Tongue (tissue), 2 donors: ENCODE measurements around the gene CADM2. TPM values are rescaled to one million over a fixed set of nuclear protein-coding genes. Genes with fewer than 3 reads are reported as not detected.

ENCODE experiments used
- DNase-seq: peaks from one replicate; pipeline ENCODE4 v3.0.0-alpha.2; 2015
- total RNA-seq: library from RNA; depleted of rRNA; stranded (reverse); fragments of >200 nt; gene quantifications from one replicate; pipeline ENCODE4 v1.2.3, GENCODE V29; 2014

The CADM2 gene
- total RNA-seq, 1 donor from 2014 or later: 13.3 TPM

DNA sequence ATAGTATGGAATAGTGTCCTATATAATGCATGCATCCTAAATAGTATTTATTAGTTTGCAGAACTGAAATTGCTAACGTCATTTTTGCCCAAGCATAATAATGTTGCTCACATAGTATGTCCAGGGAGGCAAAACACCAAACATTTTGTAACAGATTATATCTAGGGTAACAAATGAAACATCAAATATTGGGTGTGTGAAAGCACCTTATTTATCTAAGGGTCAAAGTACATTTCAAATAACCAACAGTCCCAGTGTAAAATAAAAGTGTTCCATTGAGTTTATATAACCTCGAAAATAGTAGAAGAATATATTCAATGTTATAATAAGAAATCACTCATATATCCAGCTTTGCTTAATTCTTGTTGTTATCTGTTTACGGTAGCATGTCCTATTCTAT, 363.1 kb downstream of the CADM2 start:
- DNase-seq: no peak

DNA sequence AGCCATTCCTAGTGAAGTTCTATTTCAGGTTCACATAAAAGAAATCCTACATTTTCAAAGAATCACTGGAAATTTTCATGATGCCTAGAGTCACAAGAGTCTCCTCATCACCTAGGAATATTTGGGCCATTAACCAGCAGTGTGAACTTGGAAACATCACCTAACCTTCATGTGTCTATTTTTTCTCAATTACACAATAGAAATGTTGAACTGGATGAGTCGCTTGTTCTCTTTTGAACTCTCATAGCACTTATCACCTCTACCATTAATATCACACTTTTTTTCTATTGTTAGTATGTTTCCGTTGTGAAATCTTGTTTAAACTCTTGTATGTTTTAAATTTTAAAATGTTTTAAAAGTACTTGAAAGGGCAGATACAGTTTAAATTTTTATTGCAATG, 371.3 kb downstream of the CADM2 start:
- no peak for DNase-seq

DNA sequence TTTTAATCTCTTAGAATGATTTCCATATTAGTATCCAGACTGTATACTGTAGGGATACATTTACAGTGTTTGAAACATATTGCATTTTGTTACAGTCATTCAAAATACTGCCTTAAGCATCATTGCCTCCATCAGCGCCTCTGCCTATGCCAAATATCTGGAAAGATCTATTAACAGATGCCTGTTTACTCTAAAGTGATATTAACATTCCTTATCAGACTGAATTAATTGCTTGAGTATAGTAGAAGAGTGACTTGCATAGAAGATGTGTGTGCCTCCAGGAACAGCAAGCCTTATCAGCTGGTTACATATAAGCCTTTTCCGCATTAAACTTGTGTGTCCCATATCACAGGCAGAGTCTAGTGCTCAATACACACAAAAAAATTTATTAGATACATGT, 379.1 kb downstream of the CADM2 start:
- DNase-seq: no peak

DNA sequence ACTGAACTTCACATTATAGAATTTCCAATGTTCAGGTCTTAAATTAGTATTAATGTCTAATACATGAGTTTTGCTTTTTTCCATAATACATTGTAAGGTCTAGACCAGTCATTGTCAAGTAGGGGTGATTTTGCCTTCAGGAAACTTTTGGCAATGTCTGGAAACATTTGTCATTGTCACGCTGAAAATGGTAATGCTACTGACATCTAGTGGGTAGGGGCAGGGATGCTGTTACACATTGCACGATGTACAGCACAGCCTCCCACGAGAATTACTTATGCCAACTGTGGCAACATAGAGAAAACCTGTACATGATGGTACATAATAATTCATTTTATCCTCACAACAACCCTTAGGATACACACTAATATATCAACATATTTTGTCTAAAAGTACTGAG, 384.1 kb downstream of the CADM2 start:
- peak; percentile 45 for DNase-seq

DNA sequence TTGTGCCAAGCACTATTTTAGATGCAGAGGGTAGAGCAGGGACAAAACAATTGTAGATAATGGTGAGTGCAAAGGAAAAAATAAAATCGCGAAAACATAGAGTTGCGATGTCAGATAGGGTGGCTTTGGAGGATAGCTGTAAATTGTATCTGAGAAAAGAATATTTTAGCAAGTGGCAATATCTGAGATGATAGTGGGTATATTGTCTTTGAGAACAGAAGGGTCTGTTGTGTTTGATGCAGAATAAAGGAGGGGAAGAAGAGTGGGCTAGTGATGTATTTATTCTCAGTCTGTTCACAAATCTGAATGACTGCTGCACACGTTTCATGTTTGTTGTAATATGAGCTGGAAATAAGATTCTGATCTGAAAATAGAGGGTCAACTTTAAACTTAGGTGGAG, 396.8 kb downstream of the CADM2 start:
- DNase-seq: no peak

DNA sequence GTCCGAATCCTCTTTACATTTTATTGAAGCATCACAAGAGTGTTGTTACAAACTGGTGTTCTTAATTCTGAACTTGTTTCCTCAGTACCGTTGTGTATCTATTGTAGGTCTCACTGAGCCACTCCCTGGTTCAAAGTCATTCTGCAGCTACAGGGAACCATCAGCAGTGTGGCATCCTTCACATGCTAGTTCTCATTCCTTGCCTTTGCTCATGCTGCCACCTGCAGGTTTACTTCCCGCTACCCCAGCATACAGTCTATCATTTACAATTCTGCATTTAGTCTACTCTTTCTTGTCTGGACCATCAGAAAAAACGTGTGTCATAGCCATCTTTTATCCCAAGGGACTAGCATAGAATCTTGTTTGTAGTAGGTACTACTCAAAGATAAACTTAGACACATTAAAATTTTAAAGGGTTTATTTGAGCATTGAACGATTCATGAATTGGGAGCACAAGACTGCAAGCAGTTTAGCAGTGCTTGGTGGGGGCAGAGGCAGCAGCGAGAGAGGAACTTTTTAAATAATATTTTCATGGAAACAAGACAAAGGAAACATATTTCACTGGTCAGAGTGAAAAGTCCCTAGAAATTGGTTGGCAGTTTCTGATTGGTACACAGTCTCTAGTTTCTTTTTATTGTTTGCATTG, 402.1 kb downstream of the CADM2 start:
- peak; percentile 74 for DNase-seq

DNA sequence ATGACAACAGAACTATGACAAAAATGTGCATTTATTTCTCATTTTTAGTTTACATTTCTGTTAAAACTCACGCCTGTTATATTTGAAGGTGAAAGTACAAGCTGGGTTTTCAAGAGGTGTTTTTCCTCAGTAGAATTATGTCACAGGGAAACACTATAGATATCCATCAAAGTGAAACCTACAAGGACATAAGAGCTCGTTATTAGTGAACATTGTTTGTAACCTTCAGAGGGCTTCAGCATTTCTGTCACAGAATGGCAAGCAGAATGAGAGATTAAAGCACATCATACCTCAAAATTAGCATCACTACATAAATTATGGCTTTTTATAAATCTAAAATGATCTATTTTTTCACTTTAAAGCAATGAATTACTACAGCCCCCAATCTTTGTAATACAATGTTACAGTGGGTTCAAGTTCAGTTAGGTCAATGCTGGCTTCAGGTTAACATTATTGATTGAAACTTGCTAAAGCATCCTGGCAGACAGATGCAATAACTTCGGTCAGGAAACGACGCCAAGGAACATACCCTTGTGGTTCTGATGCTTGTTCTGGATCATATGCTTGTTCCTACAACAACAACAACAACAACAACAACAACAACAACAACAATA, 405.6 kb downstream of the CADM2 start:
- no peak for DNase-seq

DNA sequence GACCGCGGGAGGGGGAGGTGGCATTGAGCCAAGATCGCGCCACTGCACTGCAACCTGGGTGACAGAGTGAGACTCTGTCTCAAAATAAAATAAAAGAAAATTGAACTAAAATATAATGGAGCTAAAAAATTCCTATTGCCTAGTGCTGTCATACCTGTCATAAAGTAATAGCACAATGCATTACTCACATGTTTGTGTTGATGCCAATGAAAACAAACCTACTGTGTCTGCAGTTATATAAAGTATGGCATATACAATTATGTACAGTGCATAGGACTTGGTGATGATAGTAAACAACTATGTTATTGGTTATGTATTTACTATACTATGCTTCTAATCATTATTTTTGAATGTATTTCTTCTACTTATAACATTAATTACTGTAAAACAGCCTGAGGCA, 411.6 kb downstream of the CADM2 start:
- DNase-seq: no peak

DNA sequence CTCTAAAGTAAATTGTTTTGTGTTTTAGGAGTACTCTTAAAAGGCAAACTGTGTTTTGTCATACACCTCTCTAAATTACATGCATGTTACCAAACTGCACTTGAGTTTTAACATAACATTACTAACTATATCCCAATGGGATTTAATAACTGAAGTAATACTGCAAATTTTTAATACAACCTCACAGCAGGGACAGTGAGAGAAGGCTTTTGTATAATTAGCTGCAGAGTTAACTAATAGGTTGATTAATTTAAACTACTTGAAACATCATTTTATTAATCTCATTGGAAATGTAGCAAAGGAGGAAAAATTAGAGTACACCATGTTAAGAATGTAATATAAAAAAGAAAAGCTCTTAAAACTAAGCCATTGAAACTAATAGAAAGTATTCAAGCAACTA, 417.3 kb downstream of the CADM2 start:
- no peak for DNase-seq

DNA sequence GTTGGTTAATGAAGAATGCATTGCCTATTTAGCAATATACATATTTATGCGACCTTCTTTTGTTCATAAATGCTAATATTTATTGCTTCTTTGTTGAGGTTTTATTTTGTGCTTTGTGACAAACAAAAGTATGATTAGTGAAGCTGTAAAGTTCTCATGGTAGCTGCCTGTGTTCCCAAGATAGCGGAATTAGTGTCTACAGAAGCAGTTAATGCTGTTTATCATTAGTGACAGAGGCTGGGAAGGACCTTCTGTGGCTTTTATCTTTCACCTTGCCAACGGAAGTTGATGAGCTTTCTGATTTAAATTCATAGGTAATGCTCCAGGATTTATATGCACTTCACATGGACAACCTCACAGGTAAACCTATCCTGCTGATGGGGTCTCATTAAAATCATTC, 418.3 kb downstream of the CADM2 start:
- DNase-seq: no peak

DNA sequence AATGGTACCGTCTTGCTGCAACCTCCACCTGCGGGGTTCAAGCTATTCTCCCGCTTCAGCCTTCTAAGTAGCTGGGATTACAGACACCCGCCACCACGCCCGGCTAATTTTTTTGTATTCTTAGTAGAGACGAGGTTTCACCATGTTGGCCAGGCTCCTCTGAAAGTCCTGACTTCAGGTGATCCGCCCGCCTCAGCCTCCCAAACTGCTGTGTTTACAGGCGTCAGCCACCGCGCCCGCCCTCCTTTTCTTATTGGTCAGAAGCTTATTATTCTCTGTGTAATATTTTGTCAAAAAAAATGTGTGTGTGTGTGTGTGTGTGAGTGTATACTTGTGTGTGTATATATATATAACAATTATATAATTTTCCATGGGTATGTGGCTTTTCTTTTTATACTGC, 425.6 kb downstream of the CADM2 start:
- no peak for DNase-seq

DNA sequence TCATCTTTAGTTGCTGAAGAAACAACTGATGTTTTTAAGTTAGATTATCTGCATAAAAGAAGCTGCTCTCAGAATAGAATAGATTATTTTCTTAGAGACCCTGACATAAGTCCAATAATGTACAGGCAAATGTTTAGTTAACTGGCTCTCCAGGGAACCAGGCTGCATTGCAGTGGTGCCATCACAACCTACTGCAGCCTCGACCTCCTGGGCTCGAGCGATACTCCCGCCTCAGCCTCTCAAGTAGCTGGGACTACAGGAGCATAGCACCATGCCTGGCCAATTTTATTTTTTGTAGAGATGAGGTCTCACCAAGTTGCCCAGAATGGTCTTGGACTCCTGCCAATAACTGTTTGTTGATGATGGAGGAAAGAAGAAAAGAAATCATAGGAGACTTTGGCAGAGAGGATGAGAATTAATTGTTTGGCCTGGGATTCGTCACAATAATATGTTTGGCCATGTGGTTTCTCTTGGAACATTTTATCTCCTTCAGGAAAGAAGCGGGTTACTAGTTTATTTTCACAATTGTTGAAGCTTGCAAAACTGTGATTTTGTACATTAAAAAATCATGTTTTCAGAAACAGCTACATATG, 429.2 kb downstream of the CADM2 start:
- peak; percentile 34 for DNase-seq

DNA sequence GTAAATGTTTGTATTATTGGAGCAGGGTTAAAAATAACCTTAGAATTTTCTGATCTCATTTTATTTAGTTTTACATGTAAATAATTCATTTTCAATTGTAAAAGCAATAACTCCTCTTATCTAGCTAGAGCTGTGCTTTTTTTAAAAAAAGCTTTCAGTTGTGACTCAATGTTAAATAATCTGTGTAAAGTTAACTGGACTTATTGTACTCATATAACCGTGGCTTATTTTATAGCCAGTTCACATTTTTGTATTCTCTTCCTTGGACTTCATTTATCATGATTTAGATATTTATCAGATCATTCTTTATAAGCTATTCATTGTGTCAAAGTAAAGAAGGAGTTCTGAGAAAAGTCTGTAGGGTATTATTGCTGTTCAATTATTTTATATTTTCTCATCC, 435.6 kb downstream of the CADM2 start:
- DNase-seq: no peak

DNA sequence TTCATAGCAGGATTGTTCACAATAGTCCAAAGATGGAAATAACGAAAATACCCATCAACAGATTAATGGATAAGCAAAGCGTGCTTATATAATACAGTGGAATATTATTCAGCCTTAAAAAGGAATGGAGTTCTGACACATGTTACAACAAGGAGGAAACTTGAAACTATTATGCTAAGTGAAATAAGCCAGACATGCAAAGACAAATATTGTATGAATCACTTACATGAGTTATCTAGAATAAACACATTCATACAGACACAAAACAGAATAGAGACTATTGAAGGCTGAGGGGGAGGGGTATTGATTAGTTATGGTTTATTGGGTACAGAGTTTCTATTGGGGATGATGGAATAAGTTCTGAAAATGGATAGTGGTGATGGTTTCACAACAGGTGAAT, 438.6 kb downstream of the CADM2 start:
- no peak for DNase-seq

DNA sequence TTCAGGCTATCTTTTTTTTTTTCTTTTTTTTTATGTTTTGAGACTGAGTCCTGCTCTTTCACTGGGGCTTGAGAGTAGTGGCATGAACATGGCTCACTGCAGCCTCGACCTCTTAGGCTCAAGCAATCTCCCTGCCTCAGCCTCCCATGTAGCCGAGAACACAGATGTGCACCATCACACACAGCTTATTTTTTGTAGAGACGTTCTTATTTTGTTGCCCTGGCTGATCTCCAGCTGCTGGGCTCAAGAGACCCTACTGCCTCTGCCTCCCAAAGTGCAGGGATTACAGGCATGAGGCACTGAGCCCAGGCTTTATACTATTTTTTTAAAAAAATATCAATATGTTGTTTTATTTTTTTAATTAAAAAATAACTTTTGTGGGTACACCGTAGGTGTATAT, 467.3 kb downstream of the CADM2 start:
- DNase-seq: no peak

DNA sequence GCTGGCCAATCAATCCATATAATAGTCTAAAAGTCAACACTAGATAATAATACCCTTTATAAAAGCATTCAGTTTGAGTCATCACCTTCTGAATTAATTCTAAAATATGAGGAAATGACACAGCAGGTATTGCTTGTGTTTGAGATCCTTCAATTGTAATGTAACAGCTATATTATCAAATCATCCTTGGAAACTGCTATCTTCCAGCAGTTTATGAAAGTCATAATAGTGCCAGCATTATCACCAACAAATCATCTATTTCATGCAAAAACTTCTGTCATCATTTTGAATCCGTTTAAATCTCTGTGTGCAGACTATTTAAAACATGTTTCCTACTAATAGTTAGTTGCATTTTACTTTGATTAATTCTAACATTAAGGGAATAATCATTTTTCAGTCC, 468.7 kb downstream of the CADM2 start:
- no peak for DNase-seq

DNA sequence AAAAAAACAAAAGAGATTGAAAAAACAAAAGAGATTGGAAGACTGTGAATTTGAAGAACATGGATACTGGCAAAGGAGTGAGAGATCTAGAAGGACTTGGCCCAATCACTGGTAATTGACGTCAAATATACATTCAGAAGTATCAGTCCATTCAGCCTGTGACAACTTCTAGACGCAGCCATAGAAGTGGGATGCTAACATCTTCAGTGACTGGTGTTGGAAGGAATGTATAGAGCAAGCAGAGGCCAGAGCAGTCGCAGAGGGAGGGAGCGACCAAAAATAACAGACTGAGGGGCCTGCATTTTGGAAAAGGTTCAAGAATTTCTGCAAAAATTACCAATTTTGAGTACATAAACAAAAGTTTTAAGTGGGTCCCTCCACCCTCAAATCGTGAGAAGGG, 473.3 kb downstream of the CADM2 start:
- DNase-seq: no peak

DNA sequence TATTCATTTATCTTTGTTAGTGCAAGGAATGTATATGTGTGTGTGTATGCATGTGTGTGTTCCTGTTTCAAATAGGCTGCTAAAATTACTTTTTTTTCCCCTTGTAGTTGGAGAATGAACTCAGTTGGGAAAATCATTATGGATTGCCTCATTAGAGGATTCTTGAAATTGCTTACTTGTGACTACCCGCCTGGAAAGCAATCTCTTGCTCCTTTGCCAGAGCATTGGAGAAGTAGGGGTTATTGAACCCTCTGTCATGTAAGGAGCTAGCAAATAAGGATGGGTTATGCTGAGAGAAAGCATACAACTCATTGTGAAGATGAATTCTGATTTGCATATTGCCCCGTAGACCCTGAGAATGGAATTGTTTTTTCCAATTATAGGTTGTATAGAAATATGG, 474.5 kb downstream of the CADM2 start:
- DNase-seq: no peak

DNA sequence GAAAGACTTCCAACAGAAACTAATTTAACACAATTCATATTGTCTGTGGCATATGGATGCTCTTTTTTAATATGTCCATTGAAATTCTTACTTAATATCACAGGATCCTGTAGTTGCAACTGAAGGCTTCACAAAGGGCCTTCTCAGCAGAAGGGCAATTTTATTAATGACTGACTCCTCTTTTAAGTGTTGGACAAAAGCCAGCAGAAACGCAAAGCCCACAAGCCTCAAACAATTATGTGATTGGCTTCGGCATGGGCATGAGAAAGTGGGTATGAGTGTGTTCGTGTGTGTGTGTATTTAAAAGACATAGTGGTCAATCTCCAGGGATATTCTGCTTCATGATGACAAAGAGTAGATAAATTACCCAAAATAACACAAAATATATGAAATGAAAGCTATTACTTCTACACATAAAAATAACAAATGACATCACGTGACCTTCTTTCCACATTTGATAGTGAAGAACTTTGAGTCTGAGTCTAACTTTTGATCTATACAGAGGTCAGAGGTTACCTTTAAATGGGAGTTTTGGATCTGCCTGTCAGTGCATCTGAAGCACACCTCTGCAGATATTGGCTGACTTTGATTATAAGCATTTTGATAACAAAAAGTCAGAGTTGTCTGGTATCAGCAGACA, 496.9 kb downstream of the CADM2 start:
- DNase-seq: no peak

DNA sequence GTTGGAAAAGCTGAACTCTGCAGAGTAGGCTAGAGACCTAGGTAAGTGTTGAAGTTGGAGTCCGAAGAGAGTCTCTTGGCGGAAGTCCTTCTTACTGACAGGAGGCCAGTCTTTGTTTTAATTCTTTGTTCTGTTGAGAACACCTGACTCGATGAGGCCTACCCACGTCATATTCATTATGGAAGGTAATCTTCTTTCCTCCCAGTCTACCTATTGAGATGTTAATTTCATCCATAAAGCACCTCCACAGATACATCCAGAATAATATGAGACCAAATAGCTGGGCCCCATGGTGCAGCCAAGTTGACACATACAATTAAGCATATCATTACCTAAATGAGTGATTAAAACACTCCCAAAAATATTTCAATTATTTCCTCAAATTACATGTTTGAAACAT, 515.5 kb downstream of the CADM2 start:
- DNase-seq: no peak

DNA sequence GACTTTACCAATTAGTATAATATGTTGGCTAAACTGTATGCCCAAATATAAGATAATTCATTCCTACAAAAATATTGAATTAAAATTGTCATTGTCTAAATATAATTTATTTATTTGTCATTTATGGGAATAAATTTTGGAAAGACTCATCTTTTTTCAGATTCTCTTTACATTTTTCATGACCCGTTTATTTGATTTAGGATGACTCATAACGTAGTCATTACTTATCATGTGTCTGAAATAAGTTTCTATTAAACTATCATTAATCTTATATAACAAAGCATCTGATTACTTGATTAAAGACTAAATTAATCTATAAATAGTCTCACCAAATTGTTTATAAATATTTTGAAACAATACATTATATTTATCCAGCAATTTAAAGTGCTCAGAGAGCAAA, 516.6 kb downstream of the CADM2 start:
- no peak for DNase-seq

DNA sequence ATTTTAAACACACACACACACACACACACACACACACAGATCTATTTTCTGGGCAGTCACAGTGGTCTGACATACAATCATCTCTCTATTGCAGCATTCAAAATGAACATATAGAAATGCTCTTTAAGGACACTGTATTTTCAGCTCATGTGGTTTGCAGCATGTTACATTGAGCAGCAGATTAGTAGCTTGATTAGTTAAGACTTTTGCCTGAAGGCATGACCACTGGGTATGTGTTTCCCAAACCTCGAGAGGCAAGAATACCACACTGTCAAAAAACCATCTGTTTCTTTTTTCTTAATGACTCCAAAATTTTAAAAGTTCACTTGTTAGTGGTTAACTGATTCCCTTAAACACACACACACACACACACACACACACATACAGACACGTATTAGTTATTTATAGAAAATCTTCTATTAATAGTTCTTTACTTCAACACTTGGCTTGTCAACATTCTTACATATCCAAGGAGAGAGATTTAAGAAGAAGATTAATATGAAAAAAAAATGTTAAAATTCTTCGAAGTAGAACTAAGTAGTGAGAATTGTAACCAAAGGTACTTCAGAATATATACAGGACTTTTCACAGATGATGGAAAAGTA, 518.2 kb downstream of the CADM2 start:
- peak; percentile 12 for DNase-seq
